ENCODE data around the gene FTO.
"Not testable (repeated sequence)": the region's sequence is repeated elsewhere in the genome, so short reads cannot be mapped to it uniquely, and the experiment has no call there.

Gene FTO

DNA sequence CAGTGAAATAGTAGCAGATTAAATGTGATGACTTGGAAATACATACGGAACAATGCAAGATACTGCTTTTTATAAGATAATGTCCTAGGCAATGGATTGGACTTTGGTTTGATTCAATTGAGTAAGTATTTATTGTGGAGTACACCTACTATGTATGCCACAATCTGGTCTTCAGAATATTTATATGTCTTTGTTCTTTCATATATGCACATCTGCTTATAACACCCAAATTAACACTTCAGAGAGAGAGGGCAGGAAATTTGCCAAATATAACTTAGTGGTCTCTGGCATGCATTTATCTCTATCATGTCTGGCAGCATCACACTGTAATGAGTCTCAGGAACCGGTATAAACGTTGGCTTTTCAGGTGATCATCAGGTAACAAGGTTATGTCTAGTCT, 17.2 kb upstream of the FTO start:
- in situ Hi-C loops (cut with HindIII; ENCODE audit: low pct_unique_long_range_greater_than_20kb, low sequenced_read_pairs), result no loop called here
- DNase-seq (ENCODE audit: low read depth in 1 of 2, low spot score in 1 of 2), result no peak
- no peak for TF ChIP-seq JUND (IDR thresholded peaks at IDR 0.05; ENCODE audit: low read depth)

DNA sequence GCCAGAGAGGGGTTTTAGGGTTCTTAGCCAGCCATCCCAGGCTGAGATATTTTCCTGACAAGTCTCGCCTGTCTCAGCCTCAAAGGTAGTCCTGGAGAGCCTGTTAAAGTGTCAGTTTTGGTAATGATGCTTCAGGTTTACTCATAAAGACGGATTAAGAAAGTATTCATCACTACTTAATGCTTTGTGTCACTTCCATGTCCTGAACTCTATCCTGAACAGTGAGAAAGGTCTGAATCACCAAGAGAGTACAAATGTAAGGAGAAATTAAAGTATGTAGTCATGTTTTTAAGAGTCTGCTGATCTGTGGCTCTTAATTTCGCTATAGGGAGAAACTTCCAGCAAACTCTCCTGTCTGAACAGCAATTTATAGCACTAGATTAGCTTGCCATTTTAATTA, 14.3 kb upstream of the FTO start:
- no peak for TF ChIP-seq JUND (IDR thresholded peaks at IDR 0.05; ENCODE audit: low read depth)
- in situ Hi-C loops (cut with HindIII; ENCODE audit: low pct_unique_long_range_greater_than_20kb, low sequenced_read_pairs), result no loop called here
- no peak for DNase-seq (ENCODE audit: low read depth in 1 of 2, low spot score in 1 of 2)

DNA sequence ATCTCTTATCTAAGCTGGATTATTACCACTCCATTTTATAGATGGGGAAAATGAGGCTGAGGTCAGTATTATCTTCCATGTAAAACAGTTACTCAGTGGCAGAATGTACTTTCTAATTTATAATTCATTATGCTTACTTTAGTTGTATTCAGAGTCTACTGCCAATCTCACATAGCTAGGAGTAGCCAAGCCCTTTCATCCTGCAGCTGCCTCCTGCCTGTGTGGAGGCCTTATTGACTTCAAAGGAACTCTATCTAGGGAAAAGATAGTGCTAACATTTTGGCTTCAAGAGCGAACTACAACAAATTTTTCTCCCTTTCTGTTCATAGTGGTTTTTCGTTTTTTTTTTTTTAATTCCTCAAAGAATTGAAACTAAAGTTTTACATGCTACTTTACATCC, 13.2 kb upstream of the FTO start:
- in situ Hi-C loops (cut with HindIII; ENCODE audit: low pct_unique_long_range_greater_than_20kb, low sequenced_read_pairs), result no loop called here
- no peak for DNase-seq (ENCODE audit: low read depth in 1 of 2, low spot score in 1 of 2)
- no peak for TF ChIP-seq JUND (IDR thresholded peaks at IDR 0.05; ENCODE audit: low read depth)

DNA sequence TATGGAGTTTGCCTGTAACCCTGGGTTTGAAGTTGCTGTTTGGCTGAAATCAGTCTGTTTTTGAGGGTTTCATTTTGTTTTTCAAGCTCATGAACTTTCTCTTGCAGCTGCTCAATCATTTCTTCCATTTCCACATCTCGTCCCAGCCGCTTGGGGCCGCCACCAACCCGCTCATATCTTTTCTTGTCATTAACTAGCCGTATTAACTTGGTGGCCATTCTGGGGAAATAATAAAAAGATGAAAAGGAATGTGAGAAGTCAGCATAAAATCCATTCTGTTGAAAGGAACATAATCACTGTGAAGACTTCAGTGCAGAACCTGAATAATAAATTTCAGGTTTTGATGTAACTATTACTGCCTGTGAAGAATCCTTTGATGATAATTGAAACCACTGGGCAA, 11.8 kb upstream of the FTO start:
- peak; percentile 10 to 56 for DNase-seq (ENCODE audit: low read depth in 1 of 2, low spot score in 1 of 2)
- no peak for TF ChIP-seq JUND (IDR thresholded peaks at IDR 0.05; ENCODE audit: low read depth)

DNA sequence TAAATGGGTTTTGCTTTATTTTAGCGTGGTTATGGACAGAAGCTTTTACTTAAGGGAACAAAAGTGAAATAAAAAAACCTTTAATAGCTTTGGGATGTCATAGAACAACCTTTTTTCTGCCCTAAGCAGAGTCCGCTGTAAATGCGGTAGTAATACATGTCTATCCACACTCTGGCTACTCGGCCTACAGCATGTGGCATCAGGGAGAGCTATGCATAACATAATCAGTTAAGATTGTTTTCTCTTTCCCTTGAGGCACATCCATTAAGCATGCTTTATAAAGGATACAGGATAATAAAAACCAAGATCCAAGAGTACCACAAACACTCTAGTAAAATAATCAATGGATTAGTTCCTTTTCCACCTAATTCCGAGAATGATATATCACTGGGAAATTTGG, 10.6 kb upstream of the FTO start:
- DNase-seq (ENCODE audit: low read depth in 1 of 2, low spot score in 1 of 2), result no peak
- TF ChIP-seq JUND (IDR thresholded peaks at IDR 0.05; ENCODE audit: low read depth), result no peak
- in situ Hi-C loops (cut with HindIII; ENCODE audit: low pct_unique_long_range_greater_than_20kb, low sequenced_read_pairs), result no loop called here

More for the DNA sequence above, 11.8 kb upstream of the FTO start:
- in situ Hi-C loops (cut with HindIII; ENCODE audit: low pct_unique_long_range_greater_than_20kb, low sequenced_read_pairs), result no loop called here

DNA sequence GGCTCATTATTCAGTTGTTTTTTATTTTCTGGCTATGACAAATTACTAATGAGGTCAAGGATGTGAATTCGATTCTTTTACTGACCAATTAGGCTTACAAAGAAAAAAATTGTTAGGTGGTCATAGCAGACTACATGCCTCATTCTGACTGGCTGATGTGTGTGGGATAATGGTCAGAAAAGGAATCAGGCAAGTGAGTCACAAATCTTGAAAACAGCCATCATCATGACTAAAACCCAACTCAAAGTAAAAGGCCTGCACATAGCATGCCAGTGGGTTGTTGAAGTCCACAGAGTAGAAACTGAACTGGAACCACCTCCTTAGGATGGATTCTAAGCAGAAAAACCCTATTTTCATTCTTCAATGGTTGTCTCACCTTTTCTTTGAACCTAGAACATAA, 8.9 kb upstream of the FTO start:
- no peak for DNase-seq (ENCODE audit: low read depth in 1 of 2, low spot score in 1 of 2)
- TF ChIP-seq JUND (IDR thresholded peaks at IDR 0.05; ENCODE audit: low read depth), result no peak
- in situ Hi-C loops (cut with HindIII; ENCODE audit: low pct_unique_long_range_greater_than_20kb, low sequenced_read_pairs), result no loop called here

DNA sequence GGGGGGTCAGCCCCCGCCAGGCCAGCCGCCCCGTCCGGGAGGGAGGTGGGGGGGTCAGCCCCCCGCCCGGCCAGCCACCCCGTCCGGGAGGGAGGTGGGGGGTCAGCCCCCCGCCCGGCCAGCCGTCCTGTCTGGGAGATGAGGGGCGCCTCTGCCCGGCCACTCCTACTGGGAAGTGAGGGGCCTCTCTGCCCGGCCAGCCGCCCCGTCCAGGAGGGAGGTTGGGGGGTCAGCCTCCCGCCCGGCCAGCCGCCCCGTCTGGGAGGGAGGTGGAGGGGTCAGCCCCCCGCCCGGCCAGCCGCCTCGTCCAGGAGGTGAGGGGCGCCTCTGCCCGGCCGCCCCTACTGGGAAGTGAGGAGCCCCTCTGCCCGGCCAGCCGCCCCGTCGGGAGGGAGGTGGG, 5.7 kb upstream of the FTO start:
- DNase-seq (ENCODE audit: low read depth in 1 of 2, low spot score in 1 of 2); in situ Hi-C loops (cut with HindIII; ENCODE audit: low pct_unique_long_range_greater_than_20kb, low sequenced_read_pairs): not testable (repeated sequence)

DNA sequence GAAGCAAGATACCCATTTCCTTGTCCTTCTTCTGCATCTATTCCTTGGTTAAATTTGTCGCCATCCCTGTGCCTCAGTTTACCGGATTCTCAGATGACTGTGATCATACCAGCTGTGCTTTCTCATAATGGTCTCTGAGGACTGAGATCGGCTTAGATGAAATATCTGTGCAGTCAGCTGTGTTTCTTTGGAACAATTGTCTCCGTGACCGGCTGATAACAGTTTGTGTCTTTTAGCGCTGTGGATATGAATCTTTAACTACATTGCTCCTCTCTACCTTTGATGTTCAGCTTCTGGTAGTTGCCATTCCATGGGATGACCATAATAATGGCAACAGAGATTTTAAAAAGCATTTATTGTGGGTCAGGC, 473 bp downstream of the FTO start:
- no peak for TF ChIP-seq JUND (IDR thresholded peaks at IDR 0.05; ENCODE audit: low read depth)
- no peak for DNase-seq (ENCODE audit: low read depth in 1 of 2, low spot score in 1 of 2)
- in situ Hi-C loops (cut with HindIII; ENCODE audit: low pct_unique_long_range_greater_than_20kb, low sequenced_read_pairs), result no loop called here

DNA sequence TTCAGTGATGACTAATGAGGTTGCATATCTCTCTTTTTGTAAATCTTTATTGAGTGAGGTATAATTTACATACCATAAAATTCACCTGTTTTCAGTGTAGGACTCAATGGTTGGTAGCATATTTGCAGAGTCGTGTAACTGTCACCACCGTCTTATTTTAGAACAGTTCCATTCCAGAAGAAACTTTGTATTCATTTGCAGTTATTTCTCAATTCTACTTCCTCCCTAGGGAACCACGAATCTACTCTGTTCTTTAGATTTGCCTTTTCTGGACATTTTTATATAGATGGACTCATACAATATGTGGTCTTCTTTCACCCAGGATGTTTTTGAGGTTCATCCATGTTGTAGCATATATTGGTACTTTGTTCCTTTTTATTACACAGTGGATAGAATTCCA, 3.7 kb downstream of the FTO start:
- no peak for TF ChIP-seq JUND (IDR thresholded peaks at IDR 0.05; ENCODE audit: low read depth)
- no peak for DNase-seq (ENCODE audit: low read depth in 1 of 2, low spot score in 1 of 2)
- in situ Hi-C loops (cut with HindIII; ENCODE audit: low pct_unique_long_range_greater_than_20kb, low sequenced_read_pairs), result no loop called here

DNA sequence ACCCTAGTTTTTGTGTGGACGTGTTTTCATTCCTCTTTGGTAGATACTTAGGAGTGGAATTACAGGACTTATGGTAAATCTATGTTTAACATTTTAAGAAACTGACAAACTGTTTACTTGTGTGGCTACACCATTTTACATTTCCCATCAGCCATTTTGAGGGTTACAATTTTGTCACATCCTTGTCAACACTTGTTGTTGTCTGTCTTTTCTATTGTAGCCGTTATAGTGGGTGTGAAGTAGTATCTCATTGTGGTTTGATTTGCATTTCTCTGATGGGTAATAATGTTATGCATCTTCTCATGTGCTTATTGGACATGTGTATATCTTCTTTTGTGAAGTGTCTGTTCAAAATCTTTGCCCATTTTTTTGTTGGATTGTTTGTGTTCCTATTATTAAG, 4.5 kb downstream of the FTO start:
- DNase-seq (ENCODE audit: low read depth in 1 of 2, low spot score in 1 of 2), result no peak
- in situ Hi-C loops (cut with HindIII; ENCODE audit: low pct_unique_long_range_greater_than_20kb, low sequenced_read_pairs), result no loop called here

DNA sequence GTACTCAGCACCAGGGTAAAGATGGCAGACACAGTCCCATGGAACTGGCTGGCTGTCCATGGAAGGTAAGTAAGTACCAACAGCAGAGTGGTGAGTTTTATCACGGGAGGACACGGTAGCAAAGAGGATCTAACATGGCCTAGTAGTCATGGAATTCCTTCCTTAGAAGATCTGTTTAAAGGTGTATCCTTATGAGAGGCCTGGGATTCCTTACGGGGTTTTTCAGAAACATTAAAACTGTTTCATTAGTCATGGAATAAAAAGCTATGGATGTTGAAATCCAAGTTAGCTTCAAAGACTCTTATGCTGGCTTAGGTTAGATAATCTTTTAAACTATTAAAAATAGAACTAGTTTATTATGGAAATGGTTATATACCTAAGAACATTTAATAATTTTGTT, 7.4 kb downstream of the FTO start:
- DNase-seq (ENCODE audit: low read depth in 1 of 2, low spot score in 1 of 2), result no peak
- no peak for TF ChIP-seq JUND (IDR thresholded peaks at IDR 0.05; ENCODE audit: low read depth)
- in situ Hi-C loops (cut with HindIII; ENCODE audit: low pct_unique_long_range_greater_than_20kb, low sequenced_read_pairs), result no loop called here

More for the DNA sequence above, 4.5 kb downstream of the FTO start:
- TF ChIP-seq JUND (IDR thresholded peaks at IDR 0.05; ENCODE audit: low read depth), result no peak

DNA sequence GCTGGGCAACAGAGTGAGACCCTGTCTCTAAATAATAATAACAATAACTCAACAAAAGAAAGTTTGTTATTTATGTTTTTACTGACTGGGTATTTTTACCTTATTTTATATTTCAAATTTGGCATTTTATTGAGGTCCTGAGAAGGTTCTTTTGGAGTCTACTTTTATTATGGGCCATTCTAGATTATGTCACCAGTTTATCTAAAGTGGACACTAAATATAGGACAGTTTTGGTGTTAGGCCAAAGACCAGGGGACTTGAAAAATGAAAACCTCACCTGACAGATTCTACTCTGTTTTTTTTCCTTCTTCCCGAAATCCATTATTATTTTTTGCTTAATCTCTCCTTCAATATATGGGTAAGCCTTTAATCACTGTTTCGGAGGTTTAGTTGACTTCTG, 8.1 kb downstream of the FTO start:
- TF ChIP-seq JUND (IDR thresholded peaks at IDR 0.05; ENCODE audit: low read depth), result no peak
- DNase-seq (ENCODE audit: low read depth in 1 of 2, low spot score in 1 of 2), result no peak
- in situ Hi-C loops (cut with HindIII; ENCODE audit: low pct_unique_long_range_greater_than_20kb, low sequenced_read_pairs), result no loop called here

DNA sequence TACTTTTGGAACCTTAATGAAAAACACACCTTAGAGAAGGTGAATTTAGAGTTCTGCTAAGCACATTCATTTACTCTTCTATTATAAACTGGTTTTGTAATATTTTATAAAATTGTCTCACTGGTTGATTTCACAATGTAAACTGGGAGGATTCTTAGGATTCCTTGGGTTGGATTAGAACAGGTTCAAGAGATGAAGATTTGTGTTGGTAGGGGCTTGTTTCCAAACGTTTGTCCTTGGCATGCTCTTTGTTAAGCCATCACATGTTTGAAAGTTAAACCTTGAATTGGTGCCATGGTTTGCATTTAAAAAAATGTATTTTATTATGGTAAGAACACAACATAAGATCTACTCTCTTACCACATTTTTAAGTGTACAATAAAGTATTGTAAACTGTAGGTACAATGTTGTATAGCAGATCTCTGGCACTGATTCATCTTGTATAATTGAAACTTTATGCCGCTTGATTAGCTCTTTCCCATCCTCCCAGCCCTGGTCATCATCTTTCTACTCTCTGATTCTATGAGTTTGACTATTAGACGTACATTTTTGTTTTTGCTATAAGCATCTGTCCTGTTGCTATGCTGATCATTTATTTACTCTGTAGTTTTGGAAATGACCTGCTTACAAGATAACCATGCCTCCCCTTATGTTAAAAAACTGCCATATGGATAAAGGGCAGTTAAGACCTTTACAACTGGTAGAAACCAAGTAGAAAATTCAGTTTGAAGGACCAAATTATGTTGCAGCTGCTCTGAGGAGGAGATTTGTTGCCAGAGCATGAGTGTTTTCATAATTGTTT, 9.6 kb downstream of the FTO start:
- in situ Hi-C loops (cut with HindIII; ENCODE audit: low pct_unique_long_range_greater_than_20kb, low sequenced_read_pairs), result no loop called here
- TF ChIP-seq JUND (IDR thresholded peaks at IDR 0.05; ENCODE audit: low read depth), result no peak
- no peak for DNase-seq (ENCODE audit: low read depth in 1 of 2, low spot score in 1 of 2)

All from T47D (cell line).